ENCODE data around the gene ZIC4.

ZIC4 gene

DNA sequence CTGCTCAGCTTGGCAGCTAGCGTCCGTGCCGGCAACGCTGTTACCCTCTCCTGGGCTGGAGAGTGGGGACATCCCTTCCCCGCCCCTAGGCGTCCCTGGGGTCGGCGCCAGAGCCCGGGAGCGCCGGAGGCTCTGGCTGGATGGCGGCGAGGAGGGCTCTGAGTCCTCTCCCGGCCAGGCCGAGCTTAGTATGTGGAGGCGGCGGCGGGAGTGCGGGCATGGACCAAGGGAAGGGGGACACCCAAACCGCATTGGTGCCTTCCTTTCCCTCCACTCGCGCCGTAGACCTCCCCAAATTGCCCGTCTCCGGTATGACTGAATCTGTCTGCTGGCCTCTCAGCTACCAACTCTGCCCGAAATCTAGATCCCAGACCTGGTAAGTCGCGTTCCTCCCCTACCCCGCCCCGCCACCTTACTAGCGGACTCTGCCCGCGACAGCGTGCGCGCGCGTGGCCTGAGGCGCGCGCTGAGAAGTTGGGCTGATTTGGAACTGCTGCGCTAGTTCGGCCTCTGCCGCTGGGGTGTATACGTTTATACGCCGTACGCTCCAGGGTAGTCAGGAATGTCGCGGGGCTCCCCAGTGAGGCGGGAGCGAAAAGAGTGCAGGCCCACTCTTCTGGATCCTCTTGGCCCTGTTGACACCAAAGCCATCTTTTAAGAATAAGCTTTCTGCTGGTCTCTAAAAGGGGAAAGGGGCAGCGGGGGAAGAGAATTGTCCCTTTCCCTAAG, 15.0 kb upstream of the ZIC4 start:
- TF ChIP-seq POLR2AphosphoS5 (IDR thresholded peaks at IDR 0.05; ENCODE audit: low read depth, low read length) (no peak), TAF1 (IDR thresholded peaks at IDR 0.05; ENCODE audit: borderline replicate concordance, insufficient read depth, low read length) (no peak), REST (IDR thresholded peaks at IDR 0.05; ENCODE audit: insufficient read depth in 1 of 2, low read depth in 2 of 2, low read length in 2 of 2) (no peak), SIN3A (IDR thresholded peaks at IDR 0.05; ENCODE audit: borderline replicate concordance, insufficient read depth, low read length) (no peak), FOXP2 (optimal IDR thresholded peaks at IDR 0.05; ENCODE audit: borderline replicate concordance, extremely low read depth, extremely low read length, insufficient read depth) (no peak)

- TF ChIP-seq TAF1 (IDR thresholded peaks at IDR 0.05; ENCODE audit: borderline replicate concordance, insufficient read depth, low read length) (no peak), REST (IDR thresholded peaks at IDR 0.05; ENCODE audit: insufficient read depth in 1 of 2, low read depth in 2 of 2, low read length in 2 of 2) (no peak), FOXP2 (optimal IDR thresholded peaks at IDR 0.05; ENCODE audit: borderline replicate concordance, extremely low read depth, extremely low read length, insufficient read depth) (no peak), SIN3A (IDR thresholded peaks at IDR 0.05; ENCODE audit: borderline replicate concordance, insufficient read depth, low read length) (no peak), POLR2AphosphoS5 (IDR thresholded peaks at IDR 0.05; ENCODE audit: low read depth, low read length) (no peak)
Observed at GRCh38 chr3:147420353-147421183, 14.2 kb upstream of the ZIC4 start.

DNA sequence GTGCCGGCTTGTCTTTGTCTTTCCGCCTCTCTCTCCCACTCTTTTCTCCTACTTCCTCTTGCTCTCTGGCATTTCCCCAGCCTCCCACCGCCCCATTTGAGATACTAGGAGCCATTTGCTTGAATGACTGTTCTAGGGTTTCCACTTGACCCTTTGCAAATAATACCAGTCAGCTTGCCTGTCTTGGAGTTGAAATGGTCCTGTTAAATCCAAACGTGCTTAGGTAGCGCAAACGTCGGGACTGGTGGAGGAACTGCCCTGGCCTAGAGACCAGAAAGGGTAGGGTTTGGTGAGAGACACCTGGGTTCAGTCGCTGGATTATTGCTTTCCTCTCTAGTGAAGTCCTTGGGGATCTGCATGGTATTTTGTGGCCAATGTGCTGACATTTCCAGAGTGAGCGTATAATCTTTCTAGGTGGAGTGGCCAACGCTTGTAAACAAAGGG, 13.5 kb upstream of the ZIC4 start:
- TF ChIP-seq FOXP2 (optimal IDR thresholded peaks at IDR 0.05; ENCODE audit: borderline replicate concordance, extremely low read depth, extremely low read length, insufficient read depth) (no peak), TAF1 (IDR thresholded peaks at IDR 0.05; ENCODE audit: borderline replicate concordance, insufficient read depth, low read length) (no peak), SIN3A (IDR thresholded peaks at IDR 0.05; ENCODE audit: borderline replicate concordance, insufficient read depth, low read length) (no peak), REST (IDR thresholded peaks at IDR 0.05; ENCODE audit: insufficient read depth in 1 of 2, low read depth in 2 of 2, low read length in 2 of 2) (no peak), POLR2AphosphoS5 (IDR thresholded peaks at IDR 0.05; ENCODE audit: low read depth, low read length) (no peak)

GRCh38 chr3:147418808-147419701, 12.7 kb upstream of the ZIC4 start:
- no peak for TF ChIP-seq POLR2AphosphoS5 (IDR thresholded peaks at IDR 0.05; ENCODE audit: low read depth, low read length)
- no peak for TF ChIP-seq REST (IDR thresholded peaks at IDR 0.05; ENCODE audit: insufficient read depth in 1 of 2, low read depth in 2 of 2, low read length in 2 of 2)
- TF ChIP-seq TAF1 (IDR thresholded peaks at IDR 0.05; ENCODE audit: borderline replicate concordance, insufficient read depth, low read length), result no peak
- TF ChIP-seq SIN3A (IDR thresholded peaks at IDR 0.05; ENCODE audit: borderline replicate concordance, insufficient read depth, low read length), result no peak
- TF ChIP-seq FOXP2 (optimal IDR thresholded peaks at IDR 0.05; ENCODE audit: borderline replicate concordance, extremely low read depth, extremely low read length, insufficient read depth), result no peak
